ENCODE results near the gene F5.
"Not testable (repeated sequence)": the region's sequence is repeated elsewhere in the genome, so short reads cannot be mapped to it uniquely, and the experiment has no call there.

F5 gene

GRCh38 chr1:169538998-169539871 is 47.0 kb downstream of the F5 start:
- no peak for DNase-seq (ENCODE audit: low read depth)

GRCh38 chr1:169534653-169535052 is 51.6 kb downstream of the F5 start:
- DNase-seq (ENCODE audit: low read depth): no peak

- DNase-seq (ENCODE audit: low read depth): not testable (repeated sequence)
Observed at GRCh38 chr1:169533528-169534190, 52.6 kb downstream of the F5 start.

- no peak for DNase-seq (ENCODE audit: low read depth)
Observed at GRCh38 chr1:169530448-169530847, 55.8 kb downstream of the F5 start.

- DNase-seq (ENCODE audit: low read depth): no peak
Observed at GRCh38 chr1:169529068-169529642, 57.1 kb downstream of the F5 start.

GRCh38 chr1:169528215-169529067 is 57.8 kb downstream of the F5 start:
- no peak for DNase-seq (ENCODE audit: low read depth)

GRCh38 chr1:169527451-169528214 is 58.6 kb downstream of the F5 start:
- no peak for DNase-seq (ENCODE audit: low read depth)

- no peak for DNase-seq (ENCODE audit: low read depth)
Observed at GRCh38 chr1:169527001-169527400, 59.3 kb downstream of the F5 start.

- DNase-seq (ENCODE audit: low read depth): no peak
Observed at GRCh38 chr1:169526120-169526832, 60.0 kb downstream of the F5 start.

- no peak for DNase-seq (ENCODE audit: low read depth)
Observed at GRCh38 chr1:169525391-169525790, 60.9 kb downstream of the F5 start.

GRCh38 chr1:169523904-169524303 is 62.4 kb downstream of the F5 start:
- DNase-seq (ENCODE audit: low read depth): no peak

- no peak for DNase-seq (ENCODE audit: low read depth)
Observed at GRCh38 chr1:169521226-169521625, 65.1 kb downstream of the F5 start.

- no peak for DNase-seq (ENCODE audit: low read depth)
Observed at GRCh38 chr1:169517558-169518186, 68.6 kb downstream of the F5 start.

- DNase-seq (ENCODE audit: low read depth): no peak
Observed at GRCh38 chr1:169515641-169516040, 70.6 kb downstream of the F5 start.

- no peak for DNase-seq (ENCODE audit: low read depth)
Observed at GRCh38 chr1:169514566-169515270, 71.6 kb downstream of the F5 start.

GRCh38 chr1:169513208-169513607 is 73.1 kb downstream of the F5 start:
- DNase-seq (ENCODE audit: low read depth): no peak

GRCh38 chr1:169511316-169512005 is 74.8 kb downstream of the F5 start:
- DNase-seq (ENCODE audit: low read depth): no peak

- DNase-seq (ENCODE audit: low read depth): no peak
Observed at GRCh38 chr1:169510060-169510459, 76.2 kb downstream of the F5 start.

GRCh38 chr1:169509354-169509753 is 76.9 kb downstream of the F5 start:
- no peak for DNase-seq (ENCODE audit: low read depth)

All from activated T-helper 1 cell treated with Interleukin-2 at 50 U/mL for 16 hours (primary cell).